Measurements from ENCODE around the gene ANKRD63.

ANKRD63 gene

GRCh38 chr15:40283615-40284300 lies 894 bp upstream of the ANKRD63 start:
- H3K4me1 ChIP-seq (ENCODE audit: control insufficient read depth in 1 of 2, insufficient read depth in 1 of 2, low read depth in 1 of 2, low read length in 1 of 2), result peaks cover 24 to 36% of the 10 kb centered on the region in 2 experiments
- H3K27ac ChIP-seq, result no peak overlapping the region
- H3K9me3 ChIP-seq, result no peaks in the 10 kb centered on the region
- peak overlapping the region in 1 of 2 experiments; percentile 85 for H3K4me3 ChIP-seq (ENCODE audit: low read depth in 1 of 2, low read length in 1 of 2)
- peaks cover 40% of the 10 kb centered on the region for H3K36me3 ChIP-seq
- H3K27me3 ChIP-seq, result peaks cover 42% of the 10 kb centered on the region
- no peak for TF ChIP-seq CTCF (IDR thresholded peaks at IDR 0.05)

GRCh38 chr15:40282147-40282868 lies 556 bp downstream of the ANKRD63 start:
- Histone ChIP-seq H3K9me3 (no peaks in the 10 kb centered on the region), H3K36me3 (peaks cover 26% of the 10 kb centered on the region), H3K27me3 (peaks cover 56% of the 10 kb centered on the region), H3K4me1 (ENCODE audit: control insufficient read depth in 1 of 2, insufficient read depth in 1 of 2, low read depth in 1 of 2, low read length in 1 of 2) (peaks cover 24 to 36% of the 10 kb centered on the region in 2 experiments), H3K4me3 (ENCODE audit: low read depth in 1 of 2, low read length in 1 of 2) (peak overlapping the region; percentile 85 to 92), H3K27ac (peak overlapping the region; percentile 37)
- peak; percentile 66 for TF ChIP-seq CTCF (IDR thresholded peaks at IDR 0.05)

GRCh38 chr15:40281801-40282146 lies 1.1 kb downstream of the ANKRD63 start:
- Histone ChIP-seq H3K27me3 (peaks cover 61% of the 10 kb centered on the region), H3K9me3 (no peaks in the 10 kb centered on the region), H3K4me3 (ENCODE audit: low read depth in 1 of 2, low read length in 1 of 2) (peak overlapping the region; percentile 85 to 92), H3K4me1 (ENCODE audit: control insufficient read depth in 1 of 2, insufficient read depth in 1 of 2, low read depth in 1 of 2, low read length in 1 of 2) (peaks cover 24 to 36% of the 10 kb centered on the region in 2 experiments), H3K36me3 (peaks cover 20% of the 10 kb centered on the region), H3K27ac (peak overlapping the region; percentile 37)
- TF ChIP-seq CTCF (IDR thresholded peaks at IDR 0.05), result no peak

- H3K4me1 ChIP-seq (ENCODE audit: control insufficient read depth in 1 of 2, insufficient read depth in 1 of 2, low read depth in 1 of 2, low read length in 1 of 2), result peaks cover 24 to 36% of the 10 kb centered on the region in 2 experiments
- H3K9me3 ChIP-seq, result no peaks in the 10 kb centered on the region
- no peak for TF ChIP-seq CTCF (IDR thresholded peaks at IDR 0.05)
- peak overlapping the region; percentile 85 to 92 for H3K4me3 ChIP-seq (ENCODE audit: low read depth in 1 of 2, low read length in 1 of 2)
- H3K36me3 ChIP-seq, result peaks cover 15% of the 10 kb centered on the region
- H3K27me3 ChIP-seq, result peaks cover 61% of the 10 kb centered on the region
- no peak overlapping the region for H3K27ac ChIP-seq
Measured at GRCh38 chr15:40281057-40281800, 1.6 kb downstream of the ANKRD63 start.

GRCh38 chr15:40280260-40281056 lies 2.4 kb downstream of the ANKRD63 start:
- Histone ChIP-seq H3K9me3 (no peaks in the 10 kb centered on the region), H3K27me3 (peaks cover 61% of the 10 kb centered on the region), H3K27ac (no peak overlapping the region), H3K36me3 (peaks cover 7% of the 10 kb centered on the region), H3K4me1 (ENCODE audit: control insufficient read depth in 1 of 2, insufficient read depth in 1 of 2, low read depth in 1 of 2, low read length in 1 of 2) (peaks cover 24 to 33% of the 10 kb centered on the region in 2 experiments), H3K4me3 (ENCODE audit: low read depth in 1 of 2, low read length in 1 of 2) (no peak overlapping the region)
- TF ChIP-seq CTCF (IDR thresholded peaks at IDR 0.05), result no peak

Data from neutrophil (primary cell).